ENCODE results near the gene MTHFD1L.

- TF ChIP-seq EZH2 (IDR thresholded peaks at IDR 0.05; ENCODE audit: low read length, missing control alignments): no peak
- no peak for TF ChIP-seq CTCF (conservative IDR thresholded peaks at IDR 0.05 in 1 of 2, IDR thresholded peaks at IDR 0.05 in 1 of 2; ENCODE audit: low read depth in 1 of 2, low read length in 2 of 2)
These were observed 222.5 kb downstream of the MTHFD1L start for GRCh38 chr6:151087861-151088598.

Data from fibroblast of lung (primary cell).